GM12801 (cell line): ENCODE results near the gene CRIM1.

Experiments
- TF ChIP-seq, protein P1 (sequence below): IDR thresholded peaks from one replicate; pipeline ENCODE4 v1.5.1; 2011; ENCODE audit warnings: control low read depth; ENCODE audit not compliant: insufficient read length; ENCODE audit errors: extremely low read depth

CRIM1 gene

DNA sequence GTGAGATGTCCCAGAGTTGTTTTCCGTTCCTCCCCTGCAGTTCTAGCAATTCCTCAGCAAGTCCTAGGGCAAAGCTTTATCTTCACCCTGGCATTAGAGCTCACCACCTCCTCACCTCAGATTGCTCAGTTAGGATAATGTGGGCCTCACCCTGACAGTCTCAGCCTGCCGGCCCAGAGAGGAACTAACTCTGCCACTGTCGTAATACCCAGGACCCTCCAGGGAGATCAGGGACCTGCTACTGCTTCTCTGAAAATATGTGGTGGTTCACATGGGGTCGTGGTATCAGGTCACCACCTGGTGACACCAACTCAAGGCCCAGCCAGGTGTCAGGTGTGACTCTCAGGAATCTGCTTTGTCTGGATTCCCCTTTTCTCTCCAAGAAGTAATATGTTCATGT is 121.7 kb downstream of the CRIM1 start:
- TF ChIP-seq, protein P1, sequence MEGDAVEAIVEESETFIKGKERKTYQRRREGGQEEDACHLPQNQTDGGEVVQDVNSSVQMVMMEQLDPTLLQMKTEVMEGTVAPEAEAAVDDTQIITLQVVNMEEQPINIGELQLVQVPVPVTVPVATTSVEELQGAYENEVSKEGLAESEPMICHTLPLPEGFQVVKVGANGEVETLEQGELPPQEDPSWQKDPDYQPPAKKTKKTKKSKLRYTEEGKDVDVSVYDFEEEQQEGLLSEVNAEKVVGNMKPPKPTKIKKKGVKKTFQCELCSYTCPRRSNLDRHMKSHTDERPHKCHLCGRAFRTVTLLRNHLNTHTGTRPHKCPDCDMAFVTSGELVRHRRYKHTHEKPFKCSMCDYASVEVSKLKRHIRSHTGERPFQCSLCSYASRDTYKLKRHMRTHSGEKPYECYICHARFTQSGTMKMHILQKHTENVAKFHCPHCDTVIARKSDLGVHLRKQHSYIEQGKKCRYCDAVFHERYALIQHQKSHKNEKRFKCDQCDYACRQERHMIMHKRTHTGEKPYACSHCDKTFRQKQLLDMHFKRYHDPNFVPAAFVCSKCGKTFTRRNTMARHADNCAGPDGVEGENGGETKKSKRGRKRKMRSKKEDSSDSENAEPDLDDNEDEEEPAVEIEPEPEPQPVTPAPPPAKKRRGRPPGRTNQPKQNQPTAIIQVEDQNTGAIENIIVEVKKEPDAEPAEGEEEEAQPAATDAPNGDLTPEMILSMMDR, result no peak

DNA sequence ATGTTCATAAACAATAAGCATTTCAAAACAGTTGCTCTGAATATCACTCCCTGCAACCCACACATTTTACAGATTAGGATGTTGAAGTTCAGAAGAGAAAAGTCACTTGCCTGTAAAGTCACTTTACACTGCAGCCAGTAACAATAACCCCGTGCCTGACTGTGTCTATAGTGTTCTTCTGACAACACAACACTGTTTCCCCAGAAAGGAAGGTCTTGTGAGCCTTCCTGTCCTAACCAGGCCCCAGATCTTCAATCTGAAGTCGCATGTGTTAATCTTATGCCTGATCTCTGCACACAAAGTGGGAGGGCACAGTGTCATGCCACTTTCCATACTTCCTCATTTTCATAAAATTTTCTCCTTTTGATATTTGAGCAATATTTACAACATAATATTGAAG is 122.2 kb downstream of the CRIM1 start:
- TF ChIP-seq, protein P1, result no peak

DNA sequence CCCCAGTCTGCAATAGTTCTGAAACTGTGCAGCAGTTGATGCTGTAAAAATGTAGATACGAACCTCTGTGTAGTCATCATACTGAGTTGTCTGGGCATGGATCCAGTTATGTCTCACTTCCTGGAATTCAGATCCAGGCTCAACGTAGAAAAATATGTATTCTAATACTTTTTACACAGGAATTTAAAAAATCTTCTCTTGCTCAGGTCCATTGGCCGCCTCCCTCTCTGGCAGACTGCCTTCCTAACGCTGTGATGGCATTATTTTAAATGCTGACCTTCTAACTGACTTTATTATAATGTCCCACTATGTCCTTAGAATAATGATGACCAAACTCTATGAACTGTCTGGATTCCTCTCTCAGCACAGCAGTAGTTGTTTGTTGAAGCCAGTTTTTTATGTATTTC is 122.8 kb downstream of the CRIM1 start:
- TF ChIP-seq, protein P1, result no peak

DNA sequence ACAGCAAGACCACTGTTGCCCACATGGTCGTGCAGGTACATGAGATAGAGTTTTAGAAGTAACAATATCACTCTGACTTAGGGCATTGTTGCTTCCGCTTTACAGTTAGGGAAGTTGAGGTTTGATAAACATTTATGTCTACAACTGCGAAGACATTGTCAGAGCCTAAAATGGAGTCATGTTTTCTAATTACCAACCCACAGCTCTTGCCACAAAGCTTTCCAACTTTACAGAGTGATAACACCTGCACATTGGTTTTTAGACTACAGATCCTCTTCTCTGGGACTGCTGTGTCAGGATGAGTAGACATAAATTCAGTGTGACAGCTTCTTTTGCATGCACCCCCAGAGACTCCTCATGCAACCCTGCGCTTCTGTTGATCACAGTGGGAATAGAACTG is 123.4 kb downstream of the CRIM1 start:
- TF ChIP-seq, protein P1, result no peak

DNA sequence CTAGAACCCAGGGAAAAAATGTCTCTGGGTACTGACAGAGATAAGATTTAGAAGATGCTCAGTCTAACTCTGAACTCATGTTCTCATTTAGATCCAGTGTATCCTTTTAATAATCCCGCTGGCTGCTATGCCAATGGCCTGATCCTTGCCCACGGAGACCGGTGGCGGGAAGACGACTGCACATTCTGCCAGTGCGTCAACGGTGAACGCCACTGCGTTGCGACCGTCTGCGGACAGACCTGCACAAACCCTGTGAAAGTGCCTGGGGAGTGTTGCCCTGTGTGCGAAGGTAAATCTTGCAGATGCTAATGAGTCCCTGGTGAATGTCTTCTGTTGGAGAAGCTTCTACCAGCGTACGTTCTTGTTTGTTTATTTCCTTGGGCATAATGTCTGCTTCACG is 123.8 kb downstream of the CRIM1 start:
- TF ChIP-seq, protein P1, result no peak

DNA sequence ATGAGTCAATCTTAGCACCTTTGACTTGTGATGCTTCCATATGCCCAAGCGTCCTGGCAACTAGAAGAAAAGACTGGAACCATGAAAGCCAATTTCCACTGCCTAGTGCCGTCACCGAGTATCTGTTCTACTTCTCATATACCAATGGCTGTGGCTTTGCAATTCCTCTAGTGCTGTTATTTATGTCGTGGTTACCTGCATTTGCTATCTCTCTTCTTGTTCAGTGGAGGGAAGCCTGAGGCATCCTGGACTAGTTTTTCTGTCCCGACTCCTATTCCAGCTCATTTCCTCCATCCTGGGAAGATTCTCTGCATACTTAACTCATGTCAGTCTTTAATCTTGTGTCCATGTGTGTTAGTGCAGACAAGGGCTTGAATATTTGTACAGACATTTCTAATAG is 124.5 kb downstream of the CRIM1 start:
- TF ChIP-seq, protein P1, result no peak

DNA sequence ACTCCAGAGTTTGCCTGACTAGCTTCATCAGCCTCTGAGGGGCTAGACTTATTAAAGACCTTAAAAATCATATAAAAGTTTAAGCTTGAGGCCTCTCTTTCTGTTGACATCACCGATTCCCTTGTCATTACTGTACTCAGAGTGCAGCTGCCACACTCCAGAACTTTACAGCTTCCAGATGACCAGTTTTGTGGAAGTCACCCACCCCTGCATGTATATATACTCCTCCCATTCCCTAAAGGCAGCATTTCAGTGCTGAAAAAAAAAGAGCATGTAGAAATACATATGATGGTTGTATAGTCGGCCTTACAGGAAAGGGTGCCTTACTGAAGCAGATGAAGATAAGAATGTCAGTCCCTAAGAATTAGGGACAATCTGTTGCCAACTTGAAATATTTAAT is 125.1 kb downstream of the CRIM1 start:
- TF ChIP-seq, protein P1, result no peak

DNA sequence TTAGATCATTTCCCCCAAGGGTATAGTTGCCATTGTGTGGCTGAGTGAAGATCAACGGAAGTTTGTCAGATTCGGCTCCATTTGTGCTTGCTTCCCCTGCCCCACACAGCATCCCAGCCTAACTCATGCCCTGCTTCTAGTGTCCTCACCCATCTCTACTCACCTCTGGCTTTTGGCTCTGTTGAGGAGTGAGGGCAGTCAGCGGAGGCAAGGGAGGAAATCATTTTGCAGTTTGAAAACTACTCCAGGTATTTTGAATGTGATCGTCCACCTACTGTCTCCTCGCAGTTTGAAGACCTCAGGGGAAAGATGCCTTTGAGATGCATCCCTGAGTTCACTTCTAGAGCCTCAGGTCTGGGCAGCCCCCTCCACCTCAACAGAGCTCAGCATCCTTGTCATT is 126.1 kb downstream of the CRIM1 start:
- TF ChIP-seq, protein P1, result no peak
